Neural cell (in vitro differentiated cells): ENCODE measurements around the gene NLRP10. TPM values are rescaled to one million over a fixed set of nuclear protein-coding genes. Genes with fewer than 3 reads are reported as not detected.

Experiments used
- H2AFZ ChIP-seq: fragments of 200-600, 300-800 bp; sonication (generic), shearing (Covaris generic); 2 replicates; pipeline ENCODE4 v1.6.0; 2014; ENCODE audit warnings: low read depth, mild to moderate bottlenecking, antibody characterized with exemption, low read length, moderate library complexity
- H3F3A ChIP-seq: fragments of 200-600 bp; shearing (Covaris generic); 2 replicates; pipeline ENCODE4 v1.6.1; 2016; ENCODE audit warnings: mild to moderate bottlenecking, moderate library complexity, mixed read lengths, antibody characterized with exemption, low read length; ENCODE audit not compliant: insufficient read depth, poor library complexity, severe bottlenecking
- H3K27ac ChIP-seq: fragments of 200-600, 300-800 bp; sonication (generic), shearing (Covaris generic); 2 replicates; pipeline ENCODE4 v1.5.1; 2014; ENCODE audit warnings: mild to moderate bottlenecking, low read length, moderate library complexity
- H3K27me3 ChIP-seq: fragments of 300-800, 200-600 bp; sonication (generic), shearing (Covaris generic); 2 replicates; pipeline ENCODE4 v1.6.0; 2014; ENCODE audit warnings: mild to moderate bottlenecking, low read depth, low read length, moderate library complexity; ENCODE audit not compliant: insufficient read depth
- H3K36me3 ChIP-seq: fragments of 300-800, 200-600 bp; sonication (generic), shearing (Covaris generic); 2 replicates; pipeline ENCODE4 v1.5.1; 2014; ENCODE audit warnings: mild to moderate bottlenecking, antibody characterized with exemption, low read length, moderate library complexity; ENCODE audit not compliant: insufficient read depth
- H3K4me2 ChIP-seq: fragments of 300-800, 200-600 bp; sonication (generic), shearing (Covaris generic); 2 replicates; pipeline ENCODE4 v1.6.0; 2014; ENCODE audit warnings: mild to moderate bottlenecking, low read length
- H3K4me3 ChIP-seq: fragments of 300-800, 200-600 bp; sonication (generic), shearing (Covaris generic); 2 replicates; pipeline ENCODE4 v1.5.1; 2014; ENCODE audit warnings: mild to moderate bottlenecking, low read length, moderate library complexity
- H3K79me2 ChIP-seq: fragments of 200-600 bp; shearing (Covaris generic); replicated peaks from 2 replicates; pipeline ENCODE4 v1.6.0; 2014; ENCODE audit warnings: mild to moderate bottlenecking, low read length, moderate library complexity; ENCODE audit not compliant: insufficient read depth
- H3K9ac ChIP-seq: fragments of 300-800, 200-600 bp; sonication (generic), shearing (Covaris generic); 2 replicates; pipeline ENCODE4 v1.6.1; 2016; ENCODE audit warnings: mild to moderate bottlenecking, low read length, mixed read lengths
- H3K9me2 ChIP-seq: fragments of 200-600 bp; shearing (Covaris generic); 2 replicates; pipeline ENCODE4 v1.6.1; 2016; ENCODE audit warnings: mild to moderate bottlenecking, low read length, mixed read lengths; ENCODE audit not compliant: insufficient read depth
- H3K9me3 ChIP-seq: fragments of 200-600, 300-800 bp; sonication (generic), shearing (Covaris generic); 2 replicates; pipeline ENCODE4 v1.6.1; 2016; ENCODE audit warnings: mild to moderate bottlenecking, mixed run types, low read length, moderate library complexity, mixed read lengths
- H4K20me1 ChIP-seq: fragments of 200-600 bp; shearing (Covaris generic); 2 replicates; pipeline ENCODE4 v1.6.1; 2016; ENCODE audit warnings: mild to moderate bottlenecking, mixed run types; ENCODE audit not compliant: insufficient read depth
- CTCF ChIP-seq: fragments of 450-650 bp; IDR thresholded peaks from 2 replicates; pipeline ENCODE4 v1.5.1; 2014; ENCODE audit warnings: antibody characterized with exemption, mild to moderate bottlenecking, moderate library complexity; ENCODE audit not compliant: poor library complexity, severe bottlenecking
- EP300 ChIP-seq: fragments of 450-650 bp; conservative IDR thresholded peaks from 2 replicates; pipeline ENCODE4 v1.6.1; 2014; ENCODE audit warnings: antibody characterized with exemption, mild to moderate bottlenecking, moderate library complexity; ENCODE audit not compliant: poor library complexity, severe bottlenecking
- EZH2 ChIP-seq: fragments of 200-600, 300-800 bp; shearing (Covaris generic), sonication (generic); IDR thresholded peaks from 2 replicates; pipeline ENCODE4 v1.6.1; 2014; ENCODE audit warnings: antibody characterized with exemption, low read length, borderline replicate concordance, mild to moderate bottlenecking; ENCODE audit not compliant: insufficient read depth, poor library complexity, severe bottlenecking
- MXI1 ChIP-seq: fragments of 450-650 bp; conservative IDR thresholded peaks from 2 replicates; pipeline ENCODE4 v1.6.1; 2014; ENCODE audit warnings: antibody characterized with exemption, mild to moderate bottlenecking; ENCODE audit not compliant: poor library complexity, severe bottlenecking
- POLR2AphosphoS5 ChIP-seq: IDR thresholded peaks from 2 replicates; pipeline ENCODE4 v1.6.1; 2012
- RAD21 ChIP-seq: fragments of 450-650 bp; conservative IDR thresholded peaks from 2 replicates; pipeline ENCODE4 v1.6.1; 2014; ENCODE audit warnings: antibody characterized with exemption, mild to moderate bottlenecking, moderate library complexity
- REST ChIP-seq: IDR thresholded peaks from 2 replicates; pipeline ENCODE4 v1.6.1; 2012; ENCODE audit warnings: borderline replicate concordance
- SMC3 ChIP-seq: fragments of 450-650 bp; conservative IDR thresholded peaks from 2 replicates; pipeline ENCODE4 v1.6.1; 2014; ENCODE audit warnings: antibody characterized with exemption, mild to moderate bottlenecking, moderate library complexity; ENCODE audit not compliant: poor library complexity
- TAF1 ChIP-seq: IDR thresholded peaks from 2 replicates; pipeline ENCODE4 v1.6.1; 2012; ENCODE audit warnings: low read depth
- polyA plus RNA-seq: library from polyadenylated mRNA; depleted of rRNA; stranded (reverse); fragments of >200 nt; gene quantifications from 2 replicates; pipeline ENCODE4 v1.2.3, GENCODE V29; 2014

NLRP10 gene
- polyA plus RNA-seq, 1 donor from 2014 or later: not detected

DNA sequence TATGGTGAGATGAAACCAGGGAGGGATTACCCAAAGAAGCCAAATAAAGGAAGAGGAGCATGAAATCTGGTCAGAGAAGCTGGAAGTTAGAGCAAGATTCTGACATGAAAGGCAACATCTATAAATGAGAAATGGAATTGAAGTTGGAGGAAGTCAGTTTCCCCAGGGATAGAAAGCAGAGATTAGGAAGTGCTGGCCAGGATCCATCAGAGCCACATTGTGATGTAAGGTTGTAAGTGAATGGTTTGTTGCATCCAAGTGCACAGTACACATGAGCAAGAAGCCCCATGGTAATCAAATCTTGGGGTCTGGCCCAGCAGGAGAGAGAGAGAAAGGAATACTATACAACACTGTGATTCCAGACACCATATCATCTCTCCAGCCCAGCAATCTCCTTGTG, 6.6 kb upstream of the NLRP10 start:
- Histone ChIP-seq H3K9me2 (no peaks in the 10 kb centered on the region), H3K4me2 (no peak overlapping the region), H3K27me3 (no peaks in the 10 kb centered on the region), H3K79me2 (no peaks in the 10 kb centered on the region), H3F3A (no peaks in the 10 kb centered on the region), H3K9ac (no peak overlapping the region), H3K27ac (no peak overlapping the region), H2AFZ (no peak overlapping the region), H3K36me3 (no peaks in the 10 kb centered on the region), H4K20me1 (no peaks in the 10 kb centered on the region), H3K4me3 (no peak overlapping the region), H3K9me3 (no peaks in the 10 kb centered on the region)
- TF ChIP-seq EZH2: no peak
- no peak for TF ChIP-seq REST
- no peak for TF ChIP-seq RAD21
- TF ChIP-seq CTCF: no peak
- no peak for TF ChIP-seq SMC3
- no peak for TF ChIP-seq MXI1
- no peak for TF ChIP-seq TAF1
- no peak for TF ChIP-seq POLR2AphosphoS5
- TF ChIP-seq EP300: no peak

GRCh38 chr11:7969756-7970646, 4.8 kb upstream of the NLRP10 start:
- Histone ChIP-seq H3F3A (no peaks in the 10 kb centered on the region), H3K36me3 (no peaks in the 10 kb centered on the region), H3K9me3 (no peaks in the 10 kb centered on the region), H3K9ac (no peak overlapping the region), H4K20me1 (no peaks in the 10 kb centered on the region), H3K4me2 (no peak overlapping the region), H2AFZ (no peak overlapping the region), H3K4me3 (no peak overlapping the region), H3K9me2 (no peaks in the 10 kb centered on the region), H3K79me2 (no peaks in the 10 kb centered on the region), H3K27me3 (no peaks in the 10 kb centered on the region), H3K27ac (no peak overlapping the region)
- TF ChIP-seq CTCF (no peak), MXI1 (no peak), REST (no peak), EP300 (no peak), TAF1 (no peak), EZH2 (no peak), POLR2AphosphoS5 (no peak), SMC3 (no peak), RAD21 (no peak)
